ENCODE results near the gene MARCKSL1.
"Not testable (repeated sequence)": the region's sequence is repeated elsewhere in the genome, so short reads cannot be mapped to it uniquely, and the experiment has no call there.

The MARCKSL1 gene

GRCh38 chr1:32331549-32331948 is 4.5 kb downstream of the MARCKSL1 start:
- no peak for DNase-seq

- DNase-seq, result no peak
Measured at GRCh38 chr1:32330558-32331151, 5.4 kb downstream of the MARCKSL1 start.

GRCh38 chr1:32329931-32330466 is 6.0 kb downstream of the MARCKSL1 start:
- DNase-seq, result no peak

- DNase-seq, result no peak
Measured at GRCh38 chr1:32327204-32327603, 8.8 kb downstream of the MARCKSL1 start.

GRCh38 chr1:32321712-32322291 is 14.2 kb downstream of the MARCKSL1 start:
- DNase-seq, result no peak

- DNase-seq, result no peak
Measured at GRCh38 chr1:32318127-32318869, 17.7 kb downstream of the MARCKSL1 start.

- DNase-seq, result no peak
Measured at GRCh38 chr1:32316903-32317277, 19.1 kb downstream of the MARCKSL1 start.

- no peak for DNase-seq
Measured at GRCh38 chr1:32311709-32312393, 24.2 kb downstream of the MARCKSL1 start.

GRCh38 chr1:32309960-32310359 is 26.1 kb downstream of the MARCKSL1 start:
- no peak for DNase-seq

GRCh38 chr1:32307324-32307723 is 28.7 kb downstream of the MARCKSL1 start:
- DNase-seq, result no peak

GRCh38 chr1:32305310-32305709 is 30.7 kb downstream of the MARCKSL1 start:
- no peak for DNase-seq

- DNase-seq, result no peak
Measured at GRCh38 chr1:32303997-32304622, 31.9 kb downstream of the MARCKSL1 start.

GRCh38 chr1:32303358-32303757 is 32.7 kb downstream of the MARCKSL1 start:
- DNase-seq, result no peak

- no peak for DNase-seq
Measured at GRCh38 chr1:32299327-32299726, 36.7 kb downstream of the MARCKSL1 start.

GRCh38 chr1:32298211-32298610 is 37.8 kb downstream of the MARCKSL1 start:
- not testable (repeated sequence) for DNase-seq

GRCh38 chr1:32291708-32292538 is 44.1 kb downstream of the MARCKSL1 start, which contains the start of gene HDAC1:
Gene HDAC1, plus strand, starts transcription at chr1:32292083. Its CDS starts 87 bp downstream, at chr1:32292170.
- DNase-seq, result peak; percentile 84

- DNase-seq, result no peak
Measured at GRCh38 chr1:32291145-32291707, 44.8 kb downstream of the MARCKSL1 start.

GRCh38 chr1:32289256-32289655 is 46.8 kb downstream of the MARCKSL1 start:
- no peak for DNase-seq

- DNase-seq, result no peak
Measured at GRCh38 chr1:32286763-32287162, 49.3 kb downstream of the MARCKSL1 start.

- no peak for DNase-seq
Measured at GRCh38 chr1:32285658-32286057, 50.4 kb downstream of the MARCKSL1 start.

GRCh38 chr1:32284777-32285176 is 51.3 kb downstream of the MARCKSL1 start:
- not testable (repeated sequence) for DNase-seq
